ENCODE measurements around the gene CDC42EP1.

The CDC42EP1 gene

DNA sequence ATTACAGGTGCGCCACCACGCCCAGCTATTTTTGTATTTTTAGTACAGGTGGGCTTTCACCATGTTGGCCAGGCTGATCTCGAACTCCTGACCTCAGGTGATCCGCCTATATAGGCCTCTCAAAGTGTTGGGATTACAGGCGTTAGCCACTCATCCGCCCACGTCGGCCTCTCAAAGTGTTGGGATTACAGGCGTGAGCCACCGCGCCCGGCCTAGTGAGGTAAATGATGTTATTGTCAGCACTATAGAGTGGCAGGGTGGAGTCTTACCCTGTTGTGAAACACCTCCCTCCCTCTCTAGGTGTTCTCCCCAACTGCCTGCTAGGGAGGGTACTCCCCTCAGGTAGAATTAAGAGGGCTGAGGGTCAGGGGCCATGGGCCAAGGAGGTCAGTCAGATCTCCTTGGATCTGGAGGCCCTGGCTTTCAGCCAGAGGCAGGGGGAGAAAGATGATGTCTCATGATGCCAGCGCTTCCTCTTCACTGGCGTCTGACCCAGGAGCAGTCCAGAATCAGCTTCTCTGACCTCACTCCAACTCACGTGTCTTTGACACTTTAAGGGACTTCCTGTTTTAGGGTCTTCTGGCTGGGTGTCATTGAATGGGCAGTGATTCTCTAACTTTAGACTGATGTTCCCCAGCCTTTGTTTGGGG, 50.3 kb downstream of the CDC42EP1 start:
- no peak for DNase-seq (ENCODE audit: low read depth in 2 of 2)

DNA sequence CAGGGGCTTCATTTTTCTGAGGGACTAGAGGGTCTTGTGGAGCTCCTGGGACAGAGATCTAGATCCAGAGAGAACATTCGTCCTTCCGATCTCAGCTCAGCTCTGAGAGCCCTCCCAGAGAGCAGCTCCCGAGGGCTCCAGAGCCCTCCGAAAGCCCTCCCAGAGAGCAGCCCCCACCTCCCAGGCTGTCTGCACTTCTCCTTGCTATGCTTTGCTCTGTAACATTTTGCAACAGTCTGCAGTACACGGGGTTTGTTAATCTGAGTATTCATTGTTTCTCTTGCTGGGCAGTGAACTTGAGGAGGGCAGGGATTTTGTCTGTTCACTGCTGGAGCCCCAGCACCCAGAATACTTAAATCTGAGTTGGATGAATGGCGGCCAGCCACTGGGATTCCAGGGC, 50.9 kb downstream of the CDC42EP1 start:
- DNase-seq (ENCODE audit: low read depth in 2 of 2): no peak

DNA sequence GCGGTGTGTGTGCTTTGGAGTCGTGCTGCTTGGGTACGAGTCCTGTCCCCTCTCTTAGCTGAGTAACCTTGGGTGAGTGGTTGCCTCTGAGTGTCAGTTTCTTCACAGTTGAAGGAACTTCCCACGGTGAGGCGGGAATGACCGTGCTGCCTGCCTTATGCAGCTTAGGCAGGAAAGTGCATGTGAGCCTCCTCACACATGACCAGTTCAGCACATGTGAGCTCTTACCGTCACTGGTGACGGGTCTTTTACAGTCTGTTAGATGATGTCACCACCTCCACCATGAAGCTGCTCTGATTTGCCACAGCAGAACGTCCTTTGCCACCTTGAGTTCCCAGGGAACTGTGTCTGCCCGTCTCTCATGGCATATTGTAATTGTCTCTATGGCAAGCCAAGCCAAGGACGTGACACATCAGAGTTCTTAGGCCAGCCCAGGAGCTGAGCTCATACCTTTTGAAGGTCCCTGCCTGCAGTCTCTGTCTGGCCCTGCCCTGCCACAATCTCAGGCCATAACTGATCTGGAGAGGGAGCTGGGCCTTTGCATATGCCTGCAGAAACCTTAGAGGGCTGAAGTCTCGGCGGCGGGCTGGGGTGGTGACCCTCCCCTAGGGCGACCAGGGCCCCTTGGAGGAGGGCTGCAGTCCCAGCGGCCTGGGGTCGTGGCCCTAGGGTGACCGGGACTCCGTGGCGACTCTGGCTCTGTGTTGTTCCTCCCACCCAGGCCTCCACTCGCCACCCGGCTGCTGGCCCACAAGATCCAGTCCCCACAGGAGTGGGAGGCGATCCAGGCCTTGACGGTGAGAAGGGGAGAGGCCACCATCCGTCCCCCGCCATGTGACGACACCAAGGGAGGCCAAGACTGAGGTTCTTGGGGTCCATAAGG, 56.2 kb downstream of the CDC42EP1 start:
- no peak for DNase-seq (ENCODE audit: low read depth in 2 of 2)

DNA sequence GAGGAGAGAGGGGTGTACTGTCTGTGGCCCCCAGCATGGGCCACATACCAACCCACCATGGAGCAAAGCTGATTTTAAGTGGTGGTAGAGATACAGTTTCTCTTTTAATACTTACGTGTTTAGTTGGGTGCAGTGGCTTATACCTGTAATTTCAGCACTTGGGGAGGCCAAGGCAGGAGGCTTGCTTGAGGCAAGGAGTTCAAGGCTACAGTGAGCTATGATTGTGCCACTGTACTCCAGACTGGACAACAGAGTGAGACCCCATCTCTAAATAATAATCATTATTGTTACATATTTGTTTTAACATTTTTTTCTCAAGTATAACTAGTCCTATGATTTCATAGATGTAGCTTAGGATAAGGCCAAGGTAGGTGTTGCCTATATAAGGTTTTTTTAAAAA, 57.2 kb downstream of the CDC42EP1 start:
- DNase-seq (ENCODE audit: low read depth in 2 of 2): no peak

DNA sequence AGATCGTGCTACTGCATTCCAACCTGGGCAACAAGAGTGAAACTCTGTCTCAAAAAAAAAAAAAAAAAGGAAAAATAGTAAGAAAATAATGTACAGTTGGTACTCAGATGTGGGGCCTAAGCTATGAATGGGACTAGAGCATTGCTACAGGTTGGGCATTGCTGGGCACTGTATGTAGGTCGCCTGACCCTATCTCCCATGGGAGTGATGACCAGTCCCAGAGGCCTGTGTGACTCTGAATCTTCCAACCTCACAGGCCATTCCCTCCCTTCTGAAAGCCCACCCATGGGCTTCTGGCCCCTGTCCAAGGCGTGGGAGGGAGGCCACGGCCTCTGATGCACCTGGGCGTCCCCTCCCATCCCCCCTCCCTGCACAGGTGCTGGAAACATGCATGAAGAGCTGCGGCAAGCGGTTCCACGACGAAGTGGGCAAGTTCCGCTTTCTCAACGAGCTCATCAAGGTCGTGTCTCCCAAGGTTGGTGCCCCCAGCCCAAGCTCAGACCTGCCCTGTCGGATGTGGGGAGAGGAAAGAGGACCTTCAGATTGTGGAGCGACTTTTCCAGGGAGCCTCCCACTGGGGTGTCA, 57.9 kb downstream of the CDC42EP1 start:
- DNase-seq (ENCODE audit: low read depth in 2 of 2): no peak

DNA sequence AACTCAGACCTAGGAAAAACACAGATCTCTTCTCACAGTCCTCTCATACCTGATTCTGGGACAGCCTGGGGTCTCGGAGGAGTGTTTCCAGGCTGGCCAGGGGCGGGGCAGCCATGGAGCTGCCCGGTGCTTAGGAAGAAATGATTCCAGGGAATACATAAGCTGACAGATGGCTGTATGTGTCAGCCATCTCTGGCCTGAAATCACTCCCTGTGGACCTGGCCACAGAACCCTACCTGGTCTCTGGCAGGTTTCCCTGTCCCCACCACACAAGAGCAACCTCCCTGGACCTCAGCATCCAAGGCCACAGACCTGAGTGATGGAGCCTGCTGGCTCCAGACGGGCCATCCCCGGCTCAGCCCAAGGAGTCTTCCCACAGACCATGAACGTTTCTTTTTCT, 58.4 kb downstream of the CDC42EP1 start:
- no peak for DNase-seq (ENCODE audit: low read depth in 2 of 2)

Data from stimulated activated CD8-positive, alpha-beta memory T cell treated with anti-CD3 and anti-CD28 coated beads, Interleukin-7, amount 100 ng/mL, for 4 hours (primary cell).